ENCODE data around the gene SF3B6. TPM values are rescaled to one million over a fixed set of nuclear protein-coding genes. Genes with fewer than 3 reads are reported as not detected.

Gene SF3B6
- total RNA-seq, 1 donor from 2014 or later = 76.5 TPM

- no peak overlapping the region for H3K27ac Mint-ChIP-seq (ENCODE audit: unreplicated experiment)
- H3K4me1 Mint-ChIP-seq (ENCODE audit: low read depth, unreplicated experiment) = peaks cover 1% of the 10 kb centered on the region
- H3K4me3 Mint-ChIP-seq (ENCODE audit: unreplicated experiment) = no peak overlapping the region
Observed at GRCh38 chr2:24019729-24020128, 56.4 kb downstream of the SF3B6 start.

GRCh38 chr2:24018241-24018640 is 57.9 kb downstream of the SF3B6 start:
- Mint-ChIP-seq H3K36me3 (ENCODE audit: unreplicated experiment) (no peaks in the 10 kb centered on the region), H3K9me3 (ENCODE audit: unreplicated experiment) (no peaks in the 10 kb centered on the region), H3K27me3 (ENCODE audit: unreplicated experiment) (peaks cover 8% of the 10 kb centered on the region), H3K4me3 (ENCODE audit: unreplicated experiment) (no peak overlapping the region), H3K4me1 (ENCODE audit: low read depth, unreplicated experiment) (no peaks in the 10 kb centered on the region), H3K27ac (ENCODE audit: unreplicated experiment) (no peak overlapping the region)
- DNase-seq = no peak
- no peak for TF ChIP-seq CTCF (IDR thresholded peaks at IDR 0.05; ENCODE audit: partially characterized antibody, unreplicated experiment)

More at GRCh38 chr2:24019729-24020128, 56.4 kb downstream of the SF3B6 start:
- peaks cover 3% of the 10 kb centered on the region for H3K9me3 Mint-ChIP-seq (ENCODE audit: unreplicated experiment)
- H3K27me3 Mint-ChIP-seq (ENCODE audit: unreplicated experiment) = peaks cover 9% of the 10 kb centered on the region
- no peak for DNase-seq
- no peak for TF ChIP-seq CTCF (IDR thresholded peaks at IDR 0.05; ENCODE audit: partially characterized antibody, unreplicated experiment)
- peaks cover 6% of the 10 kb centered on the region for H3K36me3 Mint-ChIP-seq (ENCODE audit: unreplicated experiment)

GRCh38 chr2:24017711-24018110 is 58.4 kb downstream of the SF3B6 start:
- Mint-ChIP-seq H3K36me3 (ENCODE audit: unreplicated experiment) (no peaks in the 10 kb centered on the region), H3K4me1 (ENCODE audit: low read depth, unreplicated experiment) (no peaks in the 10 kb centered on the region), H3K4me3 (ENCODE audit: unreplicated experiment) (no peak overlapping the region), H3K27ac (ENCODE audit: unreplicated experiment) (no peak overlapping the region), H3K27me3 (ENCODE audit: unreplicated experiment) (peaks cover 4% of the 10 kb centered on the region), H3K9me3 (ENCODE audit: unreplicated experiment) (no peaks in the 10 kb centered on the region)
- no peak for TF ChIP-seq CTCF (IDR thresholded peaks at IDR 0.05; ENCODE audit: partially characterized antibody, unreplicated experiment)
- no peak for DNase-seq

Other genes with a start within 250 kb of the SF3B6 start
- gene ATAD2B, start 149.2 kb downstream of the SF3B6 start, total RNA-seq (ENCODE audit: unreplicated experiment) = 108 TPM
- gene UBXN2A, start 135.9 kb downstream of the SF3B6 start, total RNA-seq (ENCODE audit: unreplicated experiment) = 20.0 TPM
- 0.29 TPM for gene MFSD2B, start 66.2 kb downstream of the SF3B6 start, total RNA-seq (ENCODE audit: unreplicated experiment)
- gene WDCP, start 28.9 kb downstream of the SF3B6 start, total RNA-seq (ENCODE audit: unreplicated experiment) = 22.3 TPM
- gene FKBP1B, start 26.6 kb downstream of the SF3B6 start, total RNA-seq (ENCODE audit: unreplicated experiment) = 38.1 TPM
- gene TP53I3, start 8.5 kb upstream of the SF3B6 start, total RNA-seq (ENCODE audit: unreplicated experiment) = 38.0 TPM
- gene PFN4, start 47.0 kb upstream of the SF3B6 start, total RNA-seq (ENCODE audit: unreplicated experiment) = not detected
- gene FAM228B, start 47.1 kb upstream of the SF3B6 start, total RNA-seq (ENCODE audit: unreplicated experiment) = 18.9 TPM
- gene FAM228A, start 98.7 kb upstream of the SF3B6 start, total RNA-seq (ENCODE audit: unreplicated experiment) = 0.69 TPM

Data from glutamatergic neuron (in vitro differentiated cells).